ENCODE results near the gene CABYR.

DNA sequence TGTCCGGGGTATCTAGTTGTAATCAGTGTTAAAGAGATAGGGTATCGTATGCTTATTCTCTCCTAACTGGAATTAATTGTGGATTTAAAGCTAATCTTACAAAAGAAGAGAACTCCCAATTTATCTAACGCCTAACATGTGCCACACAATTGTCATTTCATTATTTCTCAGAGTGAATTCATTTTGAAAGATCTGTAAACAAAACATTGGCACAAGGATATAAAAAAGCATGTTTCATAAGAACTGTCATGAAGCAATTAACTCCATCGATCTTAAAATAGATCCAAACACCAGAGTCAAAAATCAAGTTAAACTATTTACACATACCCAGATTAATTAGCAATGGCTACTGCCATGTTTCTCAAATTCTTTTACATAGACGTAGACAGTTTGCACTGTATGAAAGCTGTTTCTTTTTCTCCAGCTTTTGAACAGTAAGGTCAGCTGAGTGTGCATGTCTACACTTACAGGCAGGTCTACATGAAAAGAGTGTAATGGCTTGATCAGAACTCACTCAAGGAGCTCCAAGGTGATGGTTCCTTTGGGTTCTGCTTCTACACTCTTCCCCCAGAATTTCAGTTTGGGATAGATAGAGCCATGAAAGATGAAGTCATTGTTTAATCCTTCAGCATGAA lies 38.8 kb downstream of the CABYR start:
- no peak for TF ChIP-seq POLR2A (IDR thresholded peaks at IDR 0.05; ENCODE audit: low read length)
- TF ChIP-seq GATA1 (IDR thresholded peaks at IDR 0.05; ENCODE audit: low read depth, low read length), result no peak

All from erythroblast (primary cell).